CD4-positive, alpha-beta memory T cell (primary cell): ENCODE data around the gene BRK1. TPM values are rescaled to one million over a fixed set of nuclear protein-coding genes. Genes with fewer than 3 reads are reported as not detected.
A peak's percentile ranks its signal among the peaks of the same experiment; 100 is the strongest.
"Not testable (repeated sequence)": the region's sequence is repeated elsewhere in the genome, so short reads cannot be mapped to it uniquely, and the experiment has no call there.

Experiments
- CTCF ChIA-PET: fragments of 350-600 bp; sonication (Branson Sonifier 250); formaldehyde crosslinking; loops from one replicate; lab custom pipeline; 2021; ENCODE audit warnings: inconsistent platforms; ENCODE audit not compliant: partially characterized antibody; lab: Charles Lee
- POLR2A ChIA-PET: fragments of 350-600 bp; sonication (Branson Sonifier 250); formaldehyde crosslinking; loops from one replicate; lab custom pipeline; 2021; ENCODE audit not compliant: partially characterized antibody; lab: Charles Lee
- DNase-seq, 5 donors: peaks; one replicate each; pipeline versions ENCODE4 v3.0.0 to v3.0.0-alpha.2; 2020 to 2022; ENCODE audit warnings: mixed read lengths in 1 of 5
- H3K27ac ChIP-seq: one replicate; pipeline ENCODE4 v1.7.0; 2013; ENCODE audit warnings: low read depth, low read length
- H3K27me3 ChIP-seq: 2 replicates; pipeline ENCODE4 v1.7.0; 2013; ENCODE audit warnings: mild to moderate bottlenecking, low read length, moderate library complexity; ENCODE audit not compliant: insufficient read depth
- H3K36me3 ChIP-seq: 2 replicates; pipeline ENCODE4 v1.7.0; 2013; ENCODE audit warnings: mild to moderate bottlenecking, low read length, moderate library complexity; ENCODE audit not compliant: insufficient read depth
- H3K4me1 ChIP-seq: 2 replicates; pipeline ENCODE4 v1.7.0; 2013; ENCODE audit warnings: mild to moderate bottlenecking, low read length, moderate library complexity; ENCODE audit not compliant: insufficient read depth
- H3K4me3 ChIP-seq, 2 donors: one replicate each; pipeline ENCODE4 v1.7.0; 2013; ENCODE audit warnings: low read length in 2 of 2, mild to moderate bottlenecking in 1 of 2
- H3K9me3 ChIP-seq, 2 donors: one replicate each; pipeline ENCODE4 v1.7.0; 2013; ENCODE audit warnings: low read length in 2 of 2, control low read depth in 1 of 2; ENCODE audit not compliant: control insufficient read depth in 1 of 2
- H3K27ac Mint-ChIP-seq, 7 donors: one replicate each; pipeline ENCODE4 v1.8.0; 2020 to 2021; ENCODE audit warnings: mixed read lengths in 7 of 7, mild to moderate bottlenecking in 6 of 7, inconsistent platforms in 3 of 7, moderate library complexity in 3 of 7
- H3K27me3 Mint-ChIP-seq, 2 donors: one replicate each; pipeline ENCODE4 v1.8.0; 2020 to 2021; ENCODE audit warnings: mixed read lengths in 2 of 2
- H3K36me3 Mint-ChIP-seq, 2 donors: one replicate each; pipeline ENCODE4 v1.8.0; 2020 to 2021; ENCODE audit warnings: mixed read lengths in 2 of 2, inconsistent platforms in 1 of 2, mild to moderate bottlenecking in 1 of 2
- H3K4me1 Mint-ChIP-seq, 4 donors: one replicate each; pipeline ENCODE4 v1.8.0; 2020 to 2021; ENCODE audit warnings: mixed read lengths in 4 of 4, mild to moderate bottlenecking in 1 of 4
- H3K4me3 Mint-ChIP-seq, 8 donors: one replicate each; pipeline ENCODE4 v1.8.0; 2020 to 2021; ENCODE audit warnings: mixed read lengths in 8 of 8, mild to moderate bottlenecking in 7 of 8, moderate library complexity in 6 of 8, inconsistent platforms in 3 of 8
- H3K9me3 Mint-ChIP-seq, 8 donors: one replicate each; pipeline ENCODE4 v1.8.0; 2020 to 2021; ENCODE audit warnings: mixed read lengths in 8 of 8, mild to moderate bottlenecking in 5 of 8, inconsistent platforms in 3 of 8, moderate library complexity in 1 of 8
- intact Hi-C: fragments of 100-400 bp; cut with micrococcal nuclease; formaldehyde crosslinking; loops from one replicate; pipeline ENCODE4 v1.15.1; 2023
- polyA plus RNA-seq, 2 donors: library from polyadenylated mRNA; unstranded; fragments of 300-500 nt; fragmentation: Illumina TruSeq; gene quantifications; one replicate each; pipeline ENCODE4 v1.2.3, GENCODE V29; 2021
- total RNA-seq, 2 experiments: library from RNA; stranded (reverse); gene quantifications; one replicate each; pipeline ENCODE4 v1.2.3, GENCODE V29; 2021

BRK1 gene
- total and polyA plus RNA-seq, 4 experiments from 2014 or later = 73.0 to 279 (median 145) TPM

- no peak overlapping the region for H3K4me3 ChIP-seq
- POLR2A ChIA-PET = interaction anchor here (0.7 to 1.9 kb wide), 3 partner anchors 10 to 25 kb away, joined by 3 to 8 read pairs (median 6); no protein-coding TSS in a partner anchor
- H3K9me3 ChIP-seq = no peaks in the 10 kb centered on the region
- CTCF ChIA-PET = interaction anchor here (1.0 to 1.6 kb wide), 3 partner anchors 9 to 19 kb away, joined by 3 to 5 read pairs (median 4); partner anchors contain the start of gene IRAK2
- Mint-ChIP-seq H3K4me3 (no peak overlapping the region), H3K27me3 (no peaks in the 10 kb centered on the region), H3K36me3 (peaks cover 8 to 20% of the 10 kb centered on the region in 2 donors), H3K9me3 (peaks cover 0 to 5% (median 3%) of the 10 kb centered on the region in 8 donors), H3K27ac (peak overlapping the region in 4 of 7 donors; percentile 32 to 77 (median 58)), H3K4me1 (peaks cover 8 to 20% (median 11%) of the 10 kb centered on the region in 4 donors)
- intact Hi-C loops = no loop called here
- no peaks in the 10 kb centered on the region for H3K27me3 ChIP-seq
- no peaks in the 10 kb centered on the region for H3K4me1 ChIP-seq
- DNase-seq = no peak
- no peaks in the 10 kb centered on the region for H3K36me3 ChIP-seq
- H3K27ac ChIP-seq = no peak overlapping the region
Observed at GRCh38 chr3:10173926-10174435, 58.5 kb downstream of the BRK1 start.

- H3K4me1 ChIP-seq, intact Hi-C loops, CTCF ChIA-PET, H3K36me3 ChIP-seq, H3K4me3 ChIP-seq, H3K9me3 Mint-ChIP-seq, H3K27me3 ChIP-seq, H3K27me3 Mint-ChIP-seq, H3K27ac ChIP-seq, H3K4me3 Mint-ChIP-seq, H3K9me3 ChIP-seq, DNase-seq: not testable (repeated sequence)
- Mint-ChIP-seq H3K27ac (peak overlapping the region in 1 of 7 donors; percentile 41), H3K36me3 (peaks cover 16 to 20% of the 10 kb centered on the region in 2 donors), H3K4me1 (peaks cover 8 to 19% (median 14%) of the 10 kb centered on the region in 4 donors)
- POLR2A ChIA-PET = interaction anchor here (1.6 kb wide), 1 partner anchor 19 kb away, joined by 10 read pairs; no protein-coding TSS in a partner anchor
Observed at GRCh38 chr3:10175334-10175733, 59.9 kb downstream of the BRK1 start.

- H3K27me3 Mint-ChIP-seq, H3K4me1 ChIP-seq, H3K9me3 ChIP-seq, H3K27ac ChIP-seq, H3K4me3 ChIP-seq, H3K9me3 Mint-ChIP-seq, DNase-seq, H3K27ac Mint-ChIP-seq, H3K27me3 ChIP-seq, H3K4me3 Mint-ChIP-seq, H3K36me3 ChIP-seq, intact Hi-C loops: not testable (repeated sequence)
- CTCF ChIA-PET = interaction anchor here (0.8 kb wide), 1 partner anchor 16 kb away, joined by 3 read pairs; no protein-coding TSS in a partner anchor
- H3K36me3 Mint-ChIP-seq = peaks cover 11 to 25% of the 10 kb centered on the region in 2 donors
- H3K4me1 Mint-ChIP-seq = peaks cover 8 to 15% (median 13%) of the 10 kb centered on the region in 4 donors
- POLR2A ChIA-PET = interaction anchor here (1.6 kb wide), 1 partner anchor 18 kb away, joined by 10 read pairs; no protein-coding TSS in a partner anchor
Observed at GRCh38 chr3:10176150-10176549, 60.7 kb downstream of the BRK1 start.

Other genes with a start within 250 kb of the BRK1 start
- gene CIDEC, start 235.4 kb upstream of the BRK1 start, total RNA-seq = not detected
- gene CIDEC, start 235.4 kb upstream of the BRK1 start, polyA plus RNA-seq = not detected
- gene JAGN1, start 225.1 kb upstream of the BRK1 start, total RNA-seq = 10 to 100 TPM; 26.5 to 29.1 TPM
- gene JAGN1, start 225.1 kb upstream of the BRK1 start, polyA plus RNA-seq = 10 to 100 TPM; 40.8 to 48.3 TPM
- gene IL17RE, start 212.8 kb upstream of the BRK1 start, total RNA-seq = 1 to 10 TPM; 1.5 to 2.4 TPM
- gene IL17RE, start 212.8 kb upstream of the BRK1 start, polyA plus RNA-seq = 1 to 10 TPM in 1 of 2 donors, under 1 TPM in 1; 0.65 to 1.6 TPM
- under 1 TPM; 0.61 to 0.81 TPM for gene IL17RC, start 198.6 kb upstream of the BRK1 start, total RNA-seq
- gene IL17RC, start 198.6 kb upstream of the BRK1 start, polyA plus RNA-seq = 1 to 10 TPM; 5.9 to 8.4 TPM
- gene CRELD1, start 181.8 kb upstream of the BRK1 start, total RNA-seq = 10 to 100 TPM; 47.7 to 58.2 TPM
- 10 to 100 TPM; 17.3 to 28.2 TPM for gene CRELD1, start 181.8 kb upstream of the BRK1 start, polyA plus RNA-seq
- 1 to 10 TPM; 8.2 to 9.8 TPM for gene PRRT3, start 163.3 kb upstream of the BRK1 start, total RNA-seq
- gene PRRT3, start 163.3 kb upstream of the BRK1 start, polyA plus RNA-seq = 1 to 10 TPM; 2.9 to 4.6 TPM
- 10 to 100 TPM; 33.4 to 37.9 TPM for gene EMC3, start 128.8 kb upstream of the BRK1 start, total RNA-seq
- 10 to 100 TPM; 76.5 to 76.8 TPM for gene EMC3, start 128.8 kb upstream of the BRK1 start, polyA plus RNA-seq
- gene FANCD2, start 89.2 kb upstream of the BRK1 start, total RNA-seq = 10 to 100 TPM; 28.1 to 28.3 TPM
- gene FANCD2, start 89.2 kb upstream of the BRK1 start, polyA plus RNA-seq = 1 to 10 TPM; 5.3 TPM
- gene FANCD2OS, start 7.4 kb upstream of the BRK1 start, total RNA-seq = not detected
- not detected for gene FANCD2OS, start 7.4 kb upstream of the BRK1 start, polyA plus RNA-seq
- 10 to 100 TPM; 73.7 to 75.9 TPM for gene VHL, start 26.1 kb downstream of the BRK1 start, total RNA-seq
- gene VHL, start 26.1 kb downstream of the BRK1 start, polyA plus RNA-seq = 10 to 100 TPM in 1 of 2 donors, 1 to 10 TPM in 1; 2.0 to 29.9 TPM
- 1 to 10 TPM; 4.8 to 5.3 TPM for gene IRAK2, start 49.2 kb downstream of the BRK1 start, total RNA-seq
- gene IRAK2, start 49.2 kb downstream of the BRK1 start, polyA plus RNA-seq = 1 to 10 TPM; 4.4 to 5.8 TPM
- 10 to 100 TPM; 76.1 to 79.3 TPM for gene TATDN2, start 132.8 kb downstream of the BRK1 start, total RNA-seq
- gene TATDN2, start 132.8 kb downstream of the BRK1 start, polyA plus RNA-seq = 10 to 100 TPM in 1 of 2 donors, 1 to 10 TPM in 1; 8.4 to 20.1 TPM
- gene GHRL, start 177.3 kb downstream of the BRK1 start, total RNA-seq = 1 to 10 TPM in 1 of 2 experiments, not detected in 1; 1.1 TPM
- under 1 TPM in 1 of 2 donors, not detected in 1; 0.75 TPM for gene GHRL, start 177.3 kb downstream of the BRK1 start, polyA plus RNA-seq
- gene SEC13, start 205.4 kb downstream of the BRK1 start, total RNA-seq = 10 to 100 TPM; 64.1 to 67.9 TPM
- 100 to 1,000 TPM; 131 to 155 TPM for gene SEC13, start 205.4 kb downstream of the BRK1 start, polyA plus RNA-seq